HG03097 (cell line): ENCODE measurements around the gene ANKRD33B.

ENCODE experiments used
- ATAC-seq: cut with Tn5 transposase; IDR thresholded peaks from one replicate; pipeline ENCODE4 v1.9.1; 2021; ENCODE audit not compliant: unreplicated experiment, low FRiP score

ANKRD33B gene

GRCh38 chr5:10577371-10578292 lies 13.8 kb downstream of the ANKRD33B start:
- peak; percentile 46 for ATAC-seq

- ATAC-seq, result no peak
These were observed 14.4 kb downstream of the ANKRD33B start for GRCh38 chr5:10578293-10578665.

GRCh38 chr5:10578869-10579268 lies 15.0 kb downstream of the ANKRD33B start:
- ATAC-seq, result peak; percentile 47

- ATAC-seq, result peak; percentile 22
These were observed 16.0 kb downstream of the ANKRD33B start for GRCh38 chr5:10579536-10580521.

- no peak for ATAC-seq
These were observed 16.9 kb downstream of the ANKRD33B start for GRCh38 chr5:10580531-10581423.

GRCh38 chr5:10581424-10581748 lies 17.5 kb downstream of the ANKRD33B start:
- no peak for ATAC-seq

GRCh38 chr5:10581867-10582511 lies 18.1 kb downstream of the ANKRD33B start:
- no peak for ATAC-seq

GRCh38 chr5:10582512-10582897 lies 18.6 kb downstream of the ANKRD33B start:
- no peak for ATAC-seq

GRCh38 chr5:10583663-10584572 lies 20.0 kb downstream of the ANKRD33B start:
- no peak for ATAC-seq

GRCh38 chr5:10584714-10585517 lies 21.0 kb downstream of the ANKRD33B start:
- ATAC-seq, result no peak

- no peak for ATAC-seq
These were observed 21.6 kb downstream of the ANKRD33B start for GRCh38 chr5:10585518-10585915.

- no peak for ATAC-seq
These were observed 22.1 kb downstream of the ANKRD33B start for GRCh38 chr5:10586008-10586407.

- no peak for ATAC-seq
These were observed 22.7 kb downstream of the ANKRD33B start for GRCh38 chr5:10586555-10586954.

GRCh38 chr5:10588109-10588775 lies 24.4 kb downstream of the ANKRD33B start:
- ATAC-seq, result no peak

- no peak for ATAC-seq
These were observed 25.0 kb downstream of the ANKRD33B start for GRCh38 chr5:10588779-10589447.

GRCh38 chr5:10590226-10590999 lies 26.5 kb downstream of the ANKRD33B start:
- no peak for ATAC-seq
